ENCODE results near the gene UCK2. TPM values are rescaled to one million over a fixed set of nuclear protein-coding genes. Genes with fewer than 3 reads are reported as not detected.

Gene UCK2
- total and polyA plus RNA-seq, 10 of the 15 experiments (the other 5 are each of a cell fraction or from before 2014, with no cell fraction given) = 55.3 to 106 (median 84.9) TPM

DNA sequence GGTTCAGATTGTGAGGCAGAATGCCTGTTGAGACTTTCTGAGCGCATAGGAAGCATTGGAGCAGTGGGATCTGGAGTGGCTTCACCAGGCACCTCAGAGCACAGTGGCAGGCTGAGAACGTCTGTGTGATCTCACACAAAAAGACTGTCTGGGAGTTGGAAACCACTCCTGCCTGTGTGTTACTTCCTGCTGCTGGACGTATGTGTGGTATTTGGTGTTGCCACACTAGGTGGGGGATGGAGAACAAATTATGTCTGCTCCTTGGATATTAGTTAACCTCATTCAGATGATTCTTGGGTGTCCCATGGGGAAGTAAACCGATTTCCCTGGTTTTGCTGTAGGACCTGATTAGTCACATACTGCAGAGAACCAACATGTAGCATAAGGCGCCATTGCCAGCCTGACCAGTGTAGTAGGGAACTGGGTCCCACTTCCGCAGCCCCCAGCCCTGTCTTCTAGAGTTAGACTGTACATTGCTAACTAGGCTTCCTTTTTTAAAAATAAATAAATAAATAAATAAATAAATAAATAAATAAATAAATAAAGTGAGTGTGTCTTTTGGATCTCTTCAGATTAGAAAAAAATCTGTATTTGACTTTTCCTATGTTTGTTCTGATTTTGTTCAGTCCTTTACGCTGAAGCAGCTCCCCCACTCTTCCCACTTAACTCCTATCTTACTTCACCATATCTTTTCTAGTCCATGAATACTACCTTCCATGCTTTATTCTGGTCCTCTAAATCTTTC is 26.9 kb downstream of the UCK2 start:
- H2AFZ ChIP-seq (ENCODE audit: control insufficient read depth, low read depth, low read length) = no peak overlapping the region
- H3K4me1 ChIP-seq (ENCODE audit: control insufficient read depth, insufficient read depth, low read length) = peaks cover 44% of the 10 kb centered on the region
- no peaks in the 10 kb centered on the region for H3K9me3 ChIP-seq (replicated peaks; ENCODE audit: control insufficient read depth, insufficient read depth, low read length)
- intact Hi-C loops (cut with micrococcal nuclease; ENCODE audit: unreplicated experiment) = no loop called here
- SMC1A ChIA-PET (ENCODE audit: uncharacterized antibody, unreplicated experiment) = interaction anchor here (1.0 to 17.9 kb wide), 9 partner anchors 9 to 85 kb away, joined by 3 to 212 read pairs (median 9); no protein-coding TSS in a partner anchor
- no peak overlapping the region for H3K4me2 ChIP-seq (ENCODE audit: control insufficient read depth, insufficient read depth)
- H3K79me2 ChIP-seq (ENCODE audit: control insufficient read depth, insufficient read depth, low read length) = peaks cover 85% of the 10 kb centered on the region
- peak overlapping the region; percentile 7 for H3K27ac ChIP-seq (ENCODE audit: control insufficient read depth, insufficient read depth)
- CTCF ChIA-PET = interaction anchor here (0.6 to 9.7 kb wide), 6 partner anchors 17 to 231 kb away, joined by 3 to 62 read pairs (median 4); partner anchors contain the start of genes TMCO1 and UCK2
- 62% methylated on average over 7 of the region's 7 CpGs for WGBS (ENCODE audit: insufficient coverage, insufficient replicate concordance, low lambda C conversion rate, missing lambda C conversion rate)
- POLR2A ChIA-PET = interaction anchor here (1.0 to 3.4 kb wide), 9 partner anchors 13 to 31 kb away, joined by 3 to 20 read pairs (median 4); no protein-coding TSS in a partner anchor
- H3K36me3 ChIP-seq (ENCODE audit: control insufficient read depth in 2 of 2, insufficient read depth in 2 of 2, low read length in 1 of 2) = peaks cover 0 to 5% of the 10 kb centered on the region in 2 experiments; a peak in 2 of 4 replicates
- ATAC-seq (peak; percentile 48), DNase-seq (ENCODE audit: low read depth, low spot score) (no peak), FAIRE-seq (no peak)
- BruUV-seq (replicated peaks) = no TSS peak
- in situ Hi-C loops (cut with MboI) = no loop called here
- H3K27me3 ChIP-seq (replicated peaks in 1 of 2; ENCODE audit: control insufficient read depth in 2 of 2, insufficient read depth in 2 of 2, low read length in 1 of 2) = no peaks in the 10 kb centered on the region
- H3K4me3 ChIP-seq = no peak overlapping the region
- no peaks in the 10 kb centered on the region for H4K20me1 ChIP-seq (ENCODE audit: control insufficient read depth, insufficient read depth)
- RAD21 ChIA-PET (ENCODE audit: unreplicated experiment) = interaction anchor here (0.8 to 3.8 kb wide), 7 partner anchors 8 to 85 kb away, joined by 3 to 31 read pairs (median 12); partner anchors contain the start of genes TMCO1 and UCK2
- no peak overlapping the region for H3K9ac ChIP-seq (ENCODE audit: control insufficient read depth, insufficient read depth, low read length)
- TF ChIP-seq DPF2 (IDR thresholded peaks at IDR 0.05) (0 out of 2 replicates have a peak, but pooled peaks have one; percentile 34), TCF3 (IDR thresholded peaks at IDR 0.05; ENCODE audit: borderline replicate concordance, insufficient read depth, low read depth, low read length) (no peak), RAD21 (IDR thresholded peaks at IDR 0.05; ENCODE audit: insufficient read depth, low read depth, low read length) (no peak), CBX5 (IDR thresholded peaks at IDR 0.05; ENCODE audit: low read depth) (no peak), ZNF217 (IDR thresholded peaks at IDR 0.05) (no peak), CHD2 (IDR thresholded peaks at IDR 0.05; ENCODE audit: borderline replicate concordance, low read depth, low read length) (peak; percentile 46; the same call in 1 of the 2 replicates), SUZ12 (IDR thresholded peaks at IDR 0.05; ENCODE audit: unreplicated experiment) (no peak), ASH2L (IDR thresholded peaks at IDR 0.05; ENCODE audit: borderline replicate concordance, low read depth) (no peak), ZNF207 (IDR thresholded peaks at IDR 0.05; ENCODE audit: borderline replicate concordance) (no peak), EED (IDR thresholded peaks at IDR 0.05; ENCODE audit: low read depth) (peak; percentile 37; the same call in 1 of the 2 replicates), ZBED1 (IDR thresholded peaks at IDR 0.05; ENCODE audit: borderline replicate concordance) (no peak), NFYA (IDR thresholded peaks at IDR 0.05; ENCODE audit: borderline replicate concordance, low read depth, low read length) (no peak), NR2C2 (IDR thresholded peaks at IDR 0.05; ENCODE audit: borderline replicate concordance, control insufficient read depth, insufficient read length, low read depth) (no peak)
- TF ChIP-seq, protein P1, sequence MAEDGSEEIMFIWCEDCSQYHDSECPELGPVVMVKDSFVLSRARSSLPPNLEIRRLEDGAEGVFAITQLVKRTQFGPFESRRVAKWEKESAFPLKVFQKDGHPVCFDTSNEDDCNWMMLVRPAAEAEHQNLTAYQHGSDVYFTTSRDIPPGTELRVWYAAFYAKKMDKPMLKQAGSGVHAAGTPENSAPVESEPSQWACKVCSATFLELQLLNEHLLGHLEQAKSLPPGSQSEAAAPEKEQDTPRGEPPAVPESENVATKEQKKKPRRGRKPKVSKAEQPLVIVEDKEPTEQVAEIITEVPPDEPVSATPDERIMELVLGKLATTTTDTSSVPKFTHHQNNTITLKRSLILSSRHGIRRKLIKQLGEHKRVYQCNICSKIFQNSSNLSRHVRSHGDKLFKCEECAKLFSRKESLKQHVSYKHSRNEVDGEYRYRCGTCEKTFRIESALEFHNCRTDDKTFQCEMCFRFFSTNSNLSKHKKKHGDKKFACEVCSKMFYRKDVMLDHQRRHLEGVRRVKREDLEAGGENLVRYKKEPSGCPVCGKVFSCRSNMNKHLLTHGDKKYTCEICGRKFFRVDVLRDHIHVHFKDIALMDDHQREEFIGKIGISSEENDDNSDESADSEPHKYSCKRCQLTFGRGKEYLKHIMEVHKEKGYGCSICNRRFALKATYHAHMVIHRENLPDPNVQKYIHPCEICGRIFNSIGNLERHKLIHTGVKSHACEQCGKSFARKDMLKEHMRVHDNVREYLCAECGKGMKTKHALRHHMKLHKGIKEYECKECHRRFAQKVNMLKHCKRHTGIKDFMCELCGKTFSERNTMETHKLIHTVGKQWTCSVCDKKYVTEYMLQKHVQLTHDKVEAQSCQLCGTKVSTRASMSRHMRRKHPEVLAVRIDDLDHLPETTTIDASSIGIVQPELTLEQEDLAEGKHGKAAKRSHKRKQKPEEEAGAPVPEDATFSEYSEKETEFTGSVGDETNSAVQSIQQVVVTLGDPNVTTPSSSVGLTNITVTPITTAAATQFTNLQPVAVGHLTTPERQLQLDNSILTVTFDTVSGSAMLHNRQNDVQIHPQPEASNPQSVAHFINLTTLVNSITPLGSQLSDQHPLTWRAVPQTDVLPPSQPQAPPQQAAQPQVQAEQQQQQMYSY (CRISPR knock-in tag; IDR thresholded peaks at IDR 0.05) = no peak
- TF ChIP-seq, protein P2, sequence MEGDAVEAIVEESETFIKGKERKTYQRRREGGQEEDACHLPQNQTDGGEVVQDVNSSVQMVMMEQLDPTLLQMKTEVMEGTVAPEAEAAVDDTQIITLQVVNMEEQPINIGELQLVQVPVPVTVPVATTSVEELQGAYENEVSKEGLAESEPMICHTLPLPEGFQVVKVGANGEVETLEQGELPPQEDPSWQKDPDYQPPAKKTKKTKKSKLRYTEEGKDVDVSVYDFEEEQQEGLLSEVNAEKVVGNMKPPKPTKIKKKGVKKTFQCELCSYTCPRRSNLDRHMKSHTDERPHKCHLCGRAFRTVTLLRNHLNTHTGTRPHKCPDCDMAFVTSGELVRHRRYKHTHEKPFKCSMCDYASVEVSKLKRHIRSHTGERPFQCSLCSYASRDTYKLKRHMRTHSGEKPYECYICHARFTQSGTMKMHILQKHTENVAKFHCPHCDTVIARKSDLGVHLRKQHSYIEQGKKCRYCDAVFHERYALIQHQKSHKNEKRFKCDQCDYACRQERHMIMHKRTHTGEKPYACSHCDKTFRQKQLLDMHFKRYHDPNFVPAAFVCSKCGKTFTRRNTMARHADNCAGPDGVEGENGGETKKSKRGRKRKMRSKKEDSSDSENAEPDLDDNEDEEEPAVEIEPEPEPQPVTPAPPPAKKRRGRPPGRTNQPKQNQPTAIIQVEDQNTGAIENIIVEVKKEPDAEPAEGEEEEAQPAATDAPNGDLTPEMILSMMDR (IDR thresholded peaks at IDR 0.05 in 2 of 3, conservative IDR thresholded peaks at IDR 0.05 in 1 of 3; ENCODE audit: control insufficient read depth in 2 of 3, extremely low read depth in 1 of 3, insufficient read depth in 1 of 3, low read depth in 3 of 3, low read length in 3 of 3) = no peak
- TF ChIP-seq, protein P3, sequence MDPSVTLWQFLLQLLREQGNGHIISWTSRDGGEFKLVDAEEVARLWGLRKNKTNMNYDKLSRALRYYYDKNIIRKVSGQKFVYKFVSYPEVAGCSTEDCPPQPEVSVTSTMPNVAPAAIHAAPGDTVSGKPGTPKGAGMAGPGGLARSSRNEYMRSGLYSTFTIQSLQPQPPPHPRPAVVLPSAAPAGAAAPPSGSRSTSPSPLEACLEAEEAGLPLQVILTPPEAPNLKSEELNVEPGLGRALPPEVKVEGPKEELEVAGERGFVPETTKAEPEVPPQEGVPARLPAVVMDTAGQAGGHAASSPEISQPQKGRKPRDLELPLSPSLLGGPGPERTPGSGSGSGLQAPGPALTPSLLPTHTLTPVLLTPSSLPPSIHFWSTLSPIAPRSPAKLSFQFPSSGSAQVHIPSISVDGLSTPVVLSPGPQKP (IDR thresholded peaks at IDR 0.05; ENCODE audit: low read depth, low read length) = no peak
